ENCODE measurements around the gene MAST4.

The MAST4 gene

GRCh38 chr5:66595756-66596635, at the start of gene MAST4:
Gene MAST4 (plus strand): TSS chr5:66596393. CDS start chr5:66596656, 263 bp downstream.
- DNase-seq = peak; percentile 68 to 74

- DNase-seq = no peak
These were observed 49.7 kb upstream of the MAST4 start for GRCh38 chr5:66546541-66546940.

- no peak for DNase-seq
These were observed 44.9 kb upstream of the MAST4 start for GRCh38 chr5:66551338-66551737.

- no peak for DNase-seq
These were observed 44.2 kb upstream of the MAST4 start for GRCh38 chr5:66551945-66552344.

- no peak for DNase-seq
These were observed 42.8 kb upstream of the MAST4 start for GRCh38 chr5:66553368-66553912.

- DNase-seq = no peak
These were observed 42.1 kb upstream of the MAST4 start for GRCh38 chr5:66553916-66554575.

- no peak for DNase-seq
These were observed 41.3 kb upstream of the MAST4 start for GRCh38 chr5:66554884-66555283.

GRCh38 chr5:66558560-66558959, 37.6 kb upstream of the MAST4 start:
- DNase-seq = no peak

- DNase-seq = no peak
These were observed 35.8 kb upstream of the MAST4 start for GRCh38 chr5:66560371-66560770.

GRCh38 chr5:66561256-66561990, 34.8 kb upstream of the MAST4 start:
- DNase-seq = no peak

- no peak for DNase-seq
These were observed 30.3 kb upstream of the MAST4 start for GRCh38 chr5:66565878-66566277.

GRCh38 chr5:66567474-66567873, 28.7 kb upstream of the MAST4 start:
- DNase-seq = no peak

- DNase-seq = no peak
These were observed 26.0 kb upstream of the MAST4 start for GRCh38 chr5:66570201-66570600.

GRCh38 chr5:66573733-66574132, 22.5 kb upstream of the MAST4 start:
- no peak for DNase-seq

- peak; percentile 42 to 67 for DNase-seq
These were observed 13.6 kb upstream of the MAST4 start for GRCh38 chr5:66582499-66583165.

- no peak for DNase-seq
These were observed 10.9 kb upstream of the MAST4 start for GRCh38 chr5:66585291-66585690.

GRCh38 chr5:66587771-66588170, 8.4 kb upstream of the MAST4 start:
- DNase-seq = no peak

GRCh38 chr5:66596636-66597182, 516 bp downstream of the MAST4 start:
- DNase-seq = peak in 1 of 2 experiments; percentile 4

- DNase-seq = peak; percentile 20 to 33
These were observed 1.1 kb downstream of the MAST4 start for GRCh38 chr5:66597183-66597757.

GRCh38 chr5:66602621-66603020, 6.4 kb downstream of the MAST4 start:
- no peak for DNase-seq

GRCh38 chr5:66603164-66603563, 7.0 kb downstream of the MAST4 start:
- DNase-seq = no peak

- no peak for DNase-seq
These were observed 7.7 kb downstream of the MAST4 start for GRCh38 chr5:66603881-66604280.

Measured in Kasumi-1 (cell line).